GM20431 (cell line): Measurements from ENCODE around the gene ZEB1.
"Not testable (repeated sequence)": the region's sequence is repeated elsewhere in the genome, so short reads cannot be mapped to it uniquely, and the experiment has no call there.

Source experiments
- in situ Hi-C: fragments of 300-500 bp; cut with MseI, MboI; formaldehyde crosslinking; loops from one replicate; pipeline ENCODE4 v1.15.0; 2020; ENCODE audit warnings: low sequenced_read_pairs; ENCODE audit not compliant: unreplicated experiment

Gene ZEB1

DNA sequence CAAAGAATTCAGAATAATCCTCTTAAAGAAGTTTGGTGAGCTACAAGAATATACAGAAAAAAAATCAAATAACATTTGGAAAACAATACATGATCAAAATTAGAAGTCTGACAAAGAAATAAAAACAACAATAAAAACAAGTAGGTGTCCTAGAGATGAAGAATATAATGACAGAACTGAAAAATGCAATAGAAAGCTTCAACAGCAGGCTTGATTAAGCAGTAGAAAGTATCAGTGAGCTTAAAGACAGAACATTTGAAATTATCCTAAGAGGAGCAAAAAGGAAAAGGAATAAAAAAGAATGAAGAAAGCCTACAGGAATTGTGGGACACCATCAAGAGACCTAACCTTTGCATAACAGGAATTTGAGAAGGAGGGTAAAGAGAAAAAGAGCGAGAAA is 238.8 kb downstream of the ZEB1 start:
- in situ Hi-C loops: no loop called here

DNA sequence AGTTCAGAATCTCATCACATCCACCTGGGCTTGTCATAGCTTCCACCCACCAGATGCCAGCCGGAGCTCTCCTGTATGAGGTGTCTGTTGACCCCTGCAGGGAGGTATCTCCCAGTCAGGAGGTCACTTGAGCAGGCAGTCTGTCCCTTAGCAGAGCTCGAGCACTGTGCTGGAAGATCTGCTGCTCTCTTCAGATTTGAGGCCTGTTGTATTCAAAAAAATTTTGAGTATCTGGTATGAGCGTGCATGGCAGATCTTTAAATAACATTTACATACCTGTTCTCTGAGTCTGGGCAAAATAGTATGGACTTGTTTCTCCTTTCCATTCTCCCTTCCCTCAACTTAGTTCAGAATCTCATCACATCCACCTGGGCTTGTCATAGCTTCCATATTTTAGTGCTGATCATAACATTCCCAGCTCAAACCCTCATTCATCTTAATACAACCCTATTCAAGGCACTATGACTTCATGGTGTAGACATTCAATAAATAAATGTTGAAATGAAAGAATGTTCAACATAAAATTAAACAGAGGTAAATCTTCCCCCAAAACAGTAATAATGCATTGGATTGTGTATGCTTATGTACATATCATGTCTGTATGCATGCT is 249.3 kb downstream of the ZEB1 start:
- in situ Hi-C loops: not testable (repeated sequence)

DNA sequence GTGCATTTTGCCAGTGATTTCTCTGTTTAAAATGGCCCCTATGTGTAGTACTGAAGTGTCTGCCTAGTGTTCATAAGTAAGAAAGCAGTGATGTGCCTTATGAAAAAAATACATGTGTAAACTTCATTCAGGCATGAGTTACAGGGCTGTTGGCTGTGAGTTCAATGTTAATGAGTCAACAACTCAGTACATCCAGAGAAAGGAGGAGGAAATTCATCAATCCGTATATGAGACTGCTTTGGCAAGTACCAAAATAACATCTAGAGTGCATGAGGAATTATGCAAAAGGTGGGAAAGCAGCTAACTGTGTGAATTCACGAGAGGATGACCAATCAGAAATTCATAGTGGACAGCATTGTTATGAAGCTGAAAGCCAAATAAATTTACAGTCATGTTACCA is 255.6 kb downstream of the ZEB1 start:
- in situ Hi-C loops: no loop called here

DNA sequence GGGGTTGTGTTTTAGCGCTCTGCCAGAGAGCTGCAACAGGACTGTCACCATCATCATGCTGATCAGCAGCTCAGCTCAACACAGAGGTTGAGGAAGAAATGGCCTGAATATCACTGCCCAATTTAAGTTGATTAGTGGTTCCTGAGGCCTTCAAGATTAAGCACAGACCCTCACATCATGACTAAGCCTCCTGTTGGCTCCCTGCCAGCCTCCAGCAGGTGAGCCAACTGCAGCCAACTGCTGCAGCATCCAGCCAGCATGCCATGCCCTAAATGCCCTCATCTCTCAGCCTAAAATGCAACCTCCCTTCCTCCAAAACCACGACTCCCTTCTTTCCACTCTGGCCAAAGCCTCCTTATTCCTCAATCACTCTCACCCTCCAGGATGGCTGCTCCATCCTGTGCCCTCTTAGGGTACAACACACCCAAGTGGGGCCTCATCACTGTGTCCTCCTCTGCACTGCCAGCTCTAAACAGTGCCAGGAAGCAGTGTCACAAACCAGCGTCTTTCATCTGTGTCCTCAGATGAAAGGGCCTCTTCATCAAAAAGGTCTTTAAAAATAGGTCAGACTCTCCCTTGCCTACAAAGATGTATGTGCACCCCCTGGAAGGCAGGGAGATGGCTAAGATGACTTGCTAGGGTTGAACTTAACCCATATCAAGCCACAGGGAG is 259.3 kb downstream of the ZEB1 start:
- in situ Hi-C loops: no loop called here

DNA sequence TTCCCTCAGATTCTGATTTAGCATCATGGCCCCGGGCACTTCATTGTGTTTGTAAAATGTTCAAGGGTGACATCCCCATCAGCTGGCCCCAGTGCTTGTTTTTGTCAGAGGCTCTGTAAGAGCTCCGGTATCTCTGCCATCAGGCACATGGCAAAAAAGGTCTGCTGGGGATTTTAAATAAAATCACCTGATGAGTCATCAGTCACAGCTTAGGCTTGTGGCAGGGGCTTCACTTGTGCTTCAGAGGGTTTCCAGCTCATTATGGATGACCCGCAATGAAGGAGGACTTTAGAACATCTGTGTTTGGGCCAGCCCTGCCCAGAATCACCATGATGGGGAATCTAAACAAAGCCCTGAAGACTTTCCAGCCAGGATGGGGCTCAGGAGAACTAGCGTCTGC is 259.9 kb downstream of the ZEB1 start:
- in situ Hi-C loops: no loop called here
